HepG2 (cell line): ENCODE measurements around the gene PMVK. TPM values are rescaled to one million over a fixed set of nuclear protein-coding genes. Genes with fewer than 3 reads are reported as not detected.
A peak's percentile ranks its signal among the peaks of the same experiment; 100 is the strongest.

Source experiments
- CC2D1A ChIP-seq: sonication (generic); formaldehyde crosslinking; IDR thresholded peaks from 2 replicates; pipeline ENCODE4 v1.8.1; 2023; ENCODE audit warnings: mild to moderate bottlenecking, missing genetic modification reagents
- GATA4 ChIP-seq: sonication (generic); IDR thresholded peaks from 2 replicates; pipeline ENCODE4 v1.6.1; 2016; ENCODE audit warnings: antibody characterized with exemption, low read depth, borderline replicate concordance
- KLF6 ChIP-seq: IDR thresholded peaks from 2 replicates; pipeline ENCODE4 v1.8.0; 2016; ENCODE audit warnings: missing biosample characterization, missing genetic modification reagents
- RXRA ChIP-seq: sonication (generic); formaldehyde crosslinking; IDR thresholded peaks from 2 replicates; pipeline ENCODE4 v1.5.1; 2020; ENCODE audit warnings: missing genetic modification reagents
- SUZ12 ChIP-seq: fragments of 150-350 bp; IDR thresholded peaks from 2 replicates; pipeline ENCODE4 v1.6.1; 2014; ENCODE audit warnings: low read depth, low read length
- TBX3 ChIP-seq: fragments of 450-650 bp; IDR thresholded peaks from 2 replicates; pipeline ENCODE4 v1.6.1; 2017; ENCODE audit warnings: antibody characterized with exemption, mild to moderate bottlenecking, inconsistent platforms, borderline replicate concordance
- U2AF2 ChIP-seq: fragments of 200-400 bp; formaldehyde crosslinking; IDR thresholded peaks from 2 replicates; pipeline ENCODE4 v1.6.1; 2017; ENCODE audit warnings: low read depth, mild to moderate bottlenecking, low read length
- ZFP82 ChIP-seq: sonication (generic); formaldehyde crosslinking; IDR thresholded peaks from 2 replicates; pipeline ENCODE4 v1.5.1; 2020; ENCODE audit warnings: mild to moderate bottlenecking, missing genetic modification reagents, borderline replicate concordance
- ZNF292 ChIP-seq: sonication (generic); formaldehyde crosslinking; IDR thresholded peaks from 2 replicates; pipeline ENCODE4 v1.8.1; 2022; ENCODE audit warnings: mild to moderate bottlenecking, low read depth, missing genetic modification reagents, borderline replicate concordance
- ZNF543 ChIP-seq: sonication (generic); formaldehyde crosslinking; IDR thresholded peaks from 2 replicates; pipeline ENCODE4 v1.4.0; 2020; ENCODE audit warnings: mild to moderate bottlenecking, missing genetic modification reagents
- ZNF614 ChIP-seq: IDR thresholded peaks from 2 replicates; pipeline ENCODE4 v1.6.1; 2018; ENCODE audit warnings: missing biosample characterization, missing genetic modification reagents, inconsistent platforms, borderline replicate concordance
- ZSCAN9 ChIP-seq: IDR thresholded peaks from 2 replicates; pipeline ENCODE4 v1.6.1; 2016; ENCODE audit warnings: borderline replicate concordance
- polyA plus RNA-seq, 8 experiments: library from polyadenylated mRNA; depleted of rRNA in 3 of 8; stranded (reverse) in 7 of 8; unstranded in 1 of 8; fragments of >200 nt; fragmentation: Illumina TruSeq in 4 of 8; extraction: Trizol in 4 of 8; gene quantifications; 2 replicates each; pipeline versions ENCODE4 v1.2.1 to v1.2.3, GENCODE V29; 2011 to 2016; ENCODE audit warnings: low read depth in 4 of 8, missing spikeins in 1 of 8, mixed read lengths in 1 of 8; ENCODE audit not compliant: insufficient read depth in 1 of 8
- total RNA-seq, 5 experiments: library from RNA; depleted of rRNA; stranded (reverse); fragments of >200 nt; fragmentation: Illumina TruSeq; extraction: Trizol; gene quantifications; 2 replicates each; pipeline ENCODE4 v1.2.3, GENCODE V29; 2016; ENCODE audit warnings: low read depth in 1 of 5
- TF ChIP-seq, protein P1 (sequence below): sonication (generic); formaldehyde crosslinking; IDR thresholded peaks from 2 replicates; pipeline ENCODE4 v1.4.0; 2020; ENCODE audit warnings: low read depth, mild to moderate bottlenecking, missing genetic modification reagents
- TF ChIP-seq, protein P2 (sequence below): sonication (generic); formaldehyde crosslinking; IDR thresholded peaks from 2 replicates; pipeline ENCODE4 v1.8.1; 2023; ENCODE audit warnings: mild to moderate bottlenecking, missing genetic modification reagents, borderline replicate concordance
- TF ChIP-seq, protein P3 (sequence below): sonication (generic); formaldehyde crosslinking; IDR thresholded peaks from 2 replicates; pipeline ENCODE4 v1.5.0; 2020; ENCODE audit warnings: mild to moderate bottlenecking, missing genetic modification reagents, borderline replicate concordance
- TF ChIP-seq, protein P4 (sequence below): sonication (generic); formaldehyde crosslinking; IDR thresholded peaks from 2 replicates; pipeline ENCODE4 v1.4.0; 2020; ENCODE audit warnings: missing genetic modification reagents
- TF ChIP-seq, protein P5 (sequence below): IDR thresholded peaks from 2 replicates; pipeline ENCODE4 v1.6.1; 2016; ENCODE audit warnings: missing compliant biosample characterization, missing genetic modification reagents, borderline replicate concordance

PMVK gene
- total and polyA plus RNA-seq, 2 of the 13 experiments (the other 11 are each of a cell fraction or from before 2014, with no cell fraction given): 3.9 to 12.6 TPM

DNA sequence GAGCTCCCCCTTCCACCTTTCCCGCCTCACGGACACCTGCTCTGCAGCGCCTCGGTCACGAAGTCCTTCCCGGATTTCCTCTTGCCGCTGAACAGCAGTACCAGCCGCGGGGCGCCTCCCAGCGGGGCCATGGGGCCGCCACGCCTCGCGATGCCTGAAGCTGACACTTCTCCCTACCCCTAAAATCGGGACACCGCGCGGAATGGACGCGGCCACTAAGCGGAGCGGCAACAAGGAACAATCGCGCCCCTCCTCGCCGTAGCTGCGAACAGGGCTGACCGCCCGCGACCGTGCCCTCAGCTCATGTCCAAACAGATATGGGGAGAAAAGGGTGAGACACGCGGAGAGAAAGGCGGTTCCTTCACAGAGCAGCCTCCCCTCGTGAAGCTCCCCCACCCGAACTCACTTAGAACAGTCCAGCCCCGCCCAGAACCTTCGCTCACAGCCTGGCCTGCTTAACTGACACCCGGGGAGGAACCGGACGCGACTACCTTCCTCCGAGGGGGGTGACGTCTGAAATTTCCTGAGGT is at the start of gene PMVK (continued):
- TF ChIP-seq, protein P1, sequence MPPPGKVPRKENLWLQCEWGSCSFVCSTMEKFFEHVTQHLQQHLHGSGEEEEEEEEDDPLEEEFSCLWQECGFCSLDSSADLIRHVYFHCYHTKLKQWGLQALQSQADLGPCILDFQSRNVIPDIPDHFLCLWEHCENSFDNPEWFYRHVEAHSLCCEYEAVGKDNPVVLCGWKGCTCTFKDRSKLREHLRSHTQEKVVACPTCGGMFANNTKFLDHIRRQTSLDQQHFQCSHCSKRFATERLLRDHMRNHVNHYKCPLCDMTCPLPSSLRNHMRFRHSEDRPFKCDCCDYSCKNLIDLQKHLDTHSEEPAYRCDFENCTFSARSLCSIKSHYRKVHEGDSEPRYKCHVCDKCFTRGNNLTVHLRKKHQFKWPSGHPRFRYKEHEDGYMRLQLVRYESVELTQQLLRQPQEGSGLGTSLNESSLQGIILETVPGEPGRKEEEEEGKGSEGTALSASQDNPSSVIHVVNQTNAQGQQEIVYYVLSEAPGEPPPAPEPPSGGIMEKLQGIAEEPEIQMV: peak; percentile 98
- TF ChIP-seq ZNF614 (CRISPR knock-in tag) (peak; percentile 91), CC2D1A (peak; percentile 22; the same call in 1 of the 2 replicates), ZNF543 (peak; percentile 99), TBX3 (peak; percentile 67), ZSCAN9 (CRISPR knock-in tag) (peak; percentile 99), ZFP82 (no peak), RXRA (CRISPR knock-in tag) (peak; percentile 89), U2AF2 (no peak), GATA4 (peak; percentile 67; the same call in 1 of the 2 replicates), ZNF292 (CRISPR knock-in tag) (peak; percentile 91; the same call in 1 of the 2 replicates), KLF6 (CRISPR knock-in tag) (peak; percentile 96), SUZ12 (no peak)
- TF ChIP-seq, protein P2, sequence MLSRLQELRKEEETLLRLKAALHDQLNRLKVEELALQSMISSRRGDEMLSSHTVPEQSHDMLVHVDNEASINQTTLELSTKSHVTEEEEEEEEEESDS (CRISPR knock-in tag): peak; percentile 93
- TF ChIP-seq, protein P3, sequence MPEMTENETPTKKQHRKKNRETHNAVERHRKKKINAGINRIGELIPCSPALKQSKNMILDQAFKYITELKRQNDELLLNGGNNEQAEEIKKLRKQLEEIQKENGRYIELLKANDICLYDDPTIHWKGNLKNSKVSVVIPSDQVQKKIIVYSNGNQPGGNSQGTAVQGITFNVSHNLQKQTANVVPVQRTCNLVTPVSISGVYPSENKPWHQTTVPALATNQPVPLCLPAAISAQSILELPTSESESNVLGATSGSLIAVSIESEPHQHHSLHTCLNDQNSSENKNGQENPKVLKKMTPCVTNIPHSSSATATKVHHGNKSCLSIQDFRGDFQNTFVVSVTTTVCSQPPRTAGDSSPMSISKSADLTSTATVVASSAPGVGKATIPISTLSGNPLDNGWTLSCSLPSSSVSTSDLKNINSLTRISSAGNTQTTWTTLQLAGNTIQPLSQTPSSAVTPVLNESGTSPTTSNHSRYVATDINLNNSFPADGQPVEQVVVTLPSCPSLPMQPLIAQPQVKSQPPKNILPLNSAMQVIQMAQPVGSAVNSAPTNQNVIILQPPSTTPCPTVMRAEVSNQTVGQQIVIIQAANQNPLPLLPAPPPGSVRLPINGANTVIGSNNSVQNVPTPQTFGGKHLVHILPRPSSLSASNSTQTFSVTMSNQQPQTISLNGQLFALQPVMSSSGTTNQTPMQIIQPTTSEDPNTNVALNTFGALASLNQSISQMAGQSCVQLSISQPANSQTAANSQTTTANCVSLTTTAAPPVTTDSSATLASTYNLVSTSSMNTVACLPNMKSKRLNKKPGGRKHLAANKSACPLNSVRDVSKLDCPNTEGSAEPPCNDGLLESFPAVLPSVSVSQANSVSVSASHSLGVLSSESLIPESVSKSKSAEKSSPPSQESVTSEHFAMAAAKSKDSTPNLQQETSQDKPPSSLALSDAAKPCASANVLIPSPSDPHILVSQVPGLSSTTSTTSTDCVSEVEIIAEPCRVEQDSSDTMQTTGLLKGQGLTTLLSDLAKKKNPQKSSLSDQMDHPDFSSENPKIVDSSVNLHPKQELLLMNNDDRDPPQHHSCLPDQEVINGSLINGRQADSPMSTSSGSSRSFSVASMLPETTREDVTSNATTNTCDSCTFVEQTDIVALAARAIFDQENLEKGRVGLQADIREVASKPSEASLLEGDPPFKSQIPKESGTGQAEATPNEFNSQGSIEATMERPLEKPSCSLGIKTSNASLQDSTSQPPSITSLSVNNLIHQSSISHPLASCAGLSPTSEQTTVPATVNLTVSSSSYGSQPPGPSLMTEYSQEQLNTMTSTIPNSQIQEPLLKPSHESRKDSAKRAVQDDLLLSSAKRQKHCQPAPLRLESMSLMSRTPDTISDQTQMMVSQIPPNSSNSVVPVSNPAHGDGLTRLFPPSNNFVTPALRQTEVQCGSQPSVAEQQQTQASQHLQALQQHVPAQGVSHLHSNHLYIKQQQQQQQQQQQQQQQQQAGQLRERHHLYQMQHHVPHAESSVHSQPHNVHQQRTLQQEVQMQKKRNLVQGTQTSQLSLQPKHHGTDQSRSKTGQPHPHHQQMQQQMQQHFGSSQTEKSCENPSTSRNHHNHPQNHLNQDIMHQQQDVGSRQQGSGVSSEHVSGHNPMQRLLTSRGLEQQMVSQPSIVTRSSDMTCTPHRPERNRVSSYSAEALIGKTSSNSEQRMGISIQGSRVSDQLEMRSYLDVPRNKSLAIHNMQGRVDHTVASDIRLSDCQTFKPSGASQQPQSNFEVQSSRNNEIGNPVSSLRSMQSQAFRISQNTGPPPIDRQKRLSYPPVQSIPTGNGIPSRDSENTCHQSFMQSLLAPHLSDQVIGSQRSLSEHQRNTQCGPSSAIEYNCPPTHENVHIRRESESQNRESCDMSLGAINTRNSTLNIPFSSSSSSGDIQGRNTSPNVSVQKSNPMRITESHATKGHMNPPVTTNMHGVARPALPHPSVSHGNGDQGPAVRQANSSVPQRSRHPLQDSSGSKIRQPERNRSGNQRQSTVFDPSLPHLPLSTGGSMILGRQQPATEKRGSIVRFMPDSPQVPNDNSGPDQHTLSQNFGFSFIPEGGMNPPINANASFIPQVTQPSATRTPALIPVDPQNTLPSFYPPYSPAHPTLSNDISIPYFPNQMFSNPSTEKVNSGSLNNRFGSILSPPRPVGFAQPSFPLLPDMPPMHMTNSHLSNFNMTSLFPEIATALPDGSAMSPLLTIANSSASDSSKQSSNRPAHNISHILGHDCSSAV (CRISPR knock-in tag): no peak; the same call in 1 of the 2 replicates
- TF ChIP-seq, protein P4, sequence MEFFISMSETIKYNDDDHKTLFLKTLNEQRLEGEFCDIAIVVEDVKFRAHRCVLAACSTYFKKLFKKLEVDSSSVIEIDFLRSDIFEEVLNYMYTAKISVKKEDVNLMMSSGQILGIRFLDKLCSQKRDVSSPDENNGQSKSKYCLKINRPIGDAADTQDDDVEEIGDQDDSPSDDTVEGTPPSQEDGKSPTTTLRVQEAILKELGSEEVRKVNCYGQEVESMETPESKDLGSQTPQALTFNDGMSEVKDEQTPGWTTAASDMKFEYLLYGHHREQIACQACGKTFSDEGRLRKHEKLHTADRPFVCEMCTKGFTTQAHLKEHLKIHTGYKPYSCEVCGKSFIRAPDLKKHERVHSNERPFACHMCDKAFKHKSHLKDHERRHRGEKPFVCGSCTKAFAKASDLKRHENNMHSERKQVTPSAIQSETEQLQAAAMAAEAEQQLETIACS (CRISPR knock-in tag): no peak
- TF ChIP-seq, protein P5, sequence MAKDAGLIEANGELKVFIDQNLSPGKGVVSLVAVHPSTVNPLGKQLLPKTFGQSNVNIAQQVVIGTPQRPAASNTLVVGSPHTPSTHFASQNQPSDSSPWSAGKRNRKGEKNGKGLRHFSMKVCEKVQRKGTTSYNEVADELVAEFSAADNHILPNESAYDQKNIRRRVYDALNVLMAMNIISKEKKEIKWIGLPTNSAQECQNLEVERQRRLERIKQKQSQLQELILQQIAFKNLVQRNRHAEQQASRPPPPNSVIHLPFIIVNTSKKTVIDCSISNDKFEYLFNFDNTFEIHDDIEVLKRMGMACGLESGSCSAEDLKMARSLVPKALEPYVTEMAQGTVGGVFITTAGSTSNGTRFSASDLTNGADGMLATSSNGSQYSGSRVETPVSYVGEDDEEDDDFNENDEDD: peak; percentile 100
